Loucy (cell line): ENCODE results near the gene DOC2B.
"Not testable (repeated sequence)": the region's sequence is repeated elsewhere in the genome, so short reads cannot be mapped to it uniquely, and the experiment has no call there.

ENCODE experiments used
- EZH2phosphoT487 ChIP-seq: fragments of 200-600 bp; IDR thresholded peaks from 2 replicates; pipeline ENCODE4 v1.6.1; 2018; ENCODE audit warnings: antibody characterized with exemption, mild to moderate bottlenecking, moderate library complexity, borderline replicate concordance
- TF ChIP-seq, protein P1 (sequence below): fragments of 200-600 bp; sonication (generic); conservative IDR thresholded peaks from 2 replicates; pipeline ENCODE4 v1.5.1; 2014; ENCODE audit warnings: mild to moderate bottlenecking, antibody characterized with exemption, low read length

- TF ChIP-seq EZH2phosphoT487: not testable (repeated sequence)
- TF ChIP-seq, protein P1, sequence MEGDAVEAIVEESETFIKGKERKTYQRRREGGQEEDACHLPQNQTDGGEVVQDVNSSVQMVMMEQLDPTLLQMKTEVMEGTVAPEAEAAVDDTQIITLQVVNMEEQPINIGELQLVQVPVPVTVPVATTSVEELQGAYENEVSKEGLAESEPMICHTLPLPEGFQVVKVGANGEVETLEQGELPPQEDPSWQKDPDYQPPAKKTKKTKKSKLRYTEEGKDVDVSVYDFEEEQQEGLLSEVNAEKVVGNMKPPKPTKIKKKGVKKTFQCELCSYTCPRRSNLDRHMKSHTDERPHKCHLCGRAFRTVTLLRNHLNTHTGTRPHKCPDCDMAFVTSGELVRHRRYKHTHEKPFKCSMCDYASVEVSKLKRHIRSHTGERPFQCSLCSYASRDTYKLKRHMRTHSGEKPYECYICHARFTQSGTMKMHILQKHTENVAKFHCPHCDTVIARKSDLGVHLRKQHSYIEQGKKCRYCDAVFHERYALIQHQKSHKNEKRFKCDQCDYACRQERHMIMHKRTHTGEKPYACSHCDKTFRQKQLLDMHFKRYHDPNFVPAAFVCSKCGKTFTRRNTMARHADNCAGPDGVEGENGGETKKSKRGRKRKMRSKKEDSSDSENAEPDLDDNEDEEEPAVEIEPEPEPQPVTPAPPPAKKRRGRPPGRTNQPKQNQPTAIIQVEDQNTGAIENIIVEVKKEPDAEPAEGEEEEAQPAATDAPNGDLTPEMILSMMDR: not testable (repeated sequence)
These were observed 19.8 kb upstream of the DOC2B start for GRCh38 chr17:201257-201656.
